K562 (cell line): ENCODE results near the gene MALAT1. TPM values are rescaled to one million over a fixed set of nuclear protein-coding genes. Genes with fewer than 3 reads are reported as not detected.

Source experiments
- ARHGAP35 ChIP-seq: fragments of 450-650 bp; IDR thresholded peaks from 2 replicates; pipeline ENCODE4 v1.6.1; 2018; ENCODE audit not compliant: partially characterized antibody
- ARID2 ChIP-seq: fragments of 450-650 bp; IDR thresholded peaks from 2 replicates; pipeline ENCODE4 v1.6.1; 2017; ENCODE audit warnings: antibody characterized with exemption, mild to moderate bottlenecking
- ASH1L ChIP-seq: fragments of 450-650 bp; IDR thresholded peaks from 2 replicates; pipeline ENCODE4 v1.6.1; 2018; ENCODE audit warnings: borderline replicate concordance, mild to moderate bottlenecking, low read depth; ENCODE audit not compliant: partially characterized antibody
- FOXP1 ChIP-seq: sonication (generic); formaldehyde crosslinking; IDR thresholded peaks from 2 replicates; pipeline ENCODE4 v1.8.0; 2022; ENCODE audit warnings: mild to moderate bottlenecking, missing genetic modification reagents
- IFI16 ChIP-seq: fragments of 250-450 bp; sonication (Bioruptor Pico); IDR thresholded peaks from 2 replicates; pipeline ENCODE4 v2.1.2; 2022; ENCODE audit warnings: mild to moderate bottlenecking, inconsistent platforms
- KHSRP ChIP-seq: fragments of 450-650 bp; IDR thresholded peaks from 2 replicates; pipeline ENCODE4 v1.6.1; 2017
- MAFG ChIP-seq: fragments of 450-650 bp; conservative IDR thresholded peaks from 2 replicates; pipeline ENCODE4 v1.6.1; 2016; ENCODE audit warnings: missing genetic modification characterization, missing compliant biosample characterization
- MCM2 ChIP-seq: fragments of 450-650 bp; IDR thresholded peaks from 2 replicates; pipeline ENCODE4 v1.6.1; 2017; ENCODE audit warnings: low read depth, mild to moderate bottlenecking
- MTF1 ChIP-seq: fragments of 250-450 bp; sonication (Bioruptor Pico); IDR thresholded peaks from 2 replicates; pipeline ENCODE4 v1.9.0; 2021; ENCODE audit warnings: moderate library complexity, mild to moderate bottlenecking, inconsistent platforms, borderline replicate concordance
- NCOA6 ChIP-seq: fragments of 450-650 bp; IDR thresholded peaks from 2 replicates; pipeline ENCODE4 v1.6.1; 2017; ENCODE audit warnings: mild to moderate bottlenecking
- NONO ChIP-seq, 2 experiments: fragments of 200-400 bp in 1 of 2; fragments of 450-650 bp in 1 of 2; formaldehyde crosslinking in 1 of 2; IDR thresholded peaks; 2 replicates each; pipeline ENCODE4 v1.6.1; 2017; ENCODE audit warnings: low read depth in 2 of 2, mild to moderate bottlenecking in 2 of 2, moderate library complexity in 2 of 2, low read length in 1 of 2
- PRDM10 ChIP-seq: fragments of 450-650 bp; IDR thresholded peaks from 2 replicates; pipeline ENCODE4 v1.6.1; 2018; ENCODE audit not compliant: partially characterized antibody
- PRMT5 ChIP-seq: sonication (generic); formaldehyde crosslinking; IDR thresholded peaks from 2 replicates; pipeline ENCODE4 v1.5.0; 2020; ENCODE audit warnings: missing genetic modification reagents
- RBM17 ChIP-seq: fragments of 200-400 bp; formaldehyde crosslinking; IDR thresholded peaks from 2 replicates; pipeline ENCODE4 v1.6.1; 2017; ENCODE audit warnings: low read depth, mild to moderate bottlenecking, low read length, borderline replicate concordance
- THAP7 ChIP-seq: fragments of 250-450 bp; sonication (Bioruptor Pico); IDR thresholded peaks from 2 replicates; pipeline ENCODE4 v1.5.0; 2021
- TSC22D4 ChIP-seq: fragments of 450-650 bp; IDR thresholded peaks from 2 replicates; pipeline ENCODE4 v1.6.1; 2016; ENCODE audit warnings: missing genetic modification characterization, missing biosample characterization, control low read depth
- ZBED1 ChIP-seq: IDR thresholded peaks from 2 replicates; pipeline ENCODE4 v1.6.1; 2014
- ZEB2 ChIP-seq: fragments of 450-650 bp; IDR thresholded peaks from 2 replicates; pipeline ENCODE4 v1.6.1; 2016
- ZMIZ1 ChIP-seq, 2 experiments: fragments of 150-350 bp in 1 of 2; IDR thresholded peaks; 2 replicates each; pipeline ENCODE4 v1.6.1; 2012 to 2016; ENCODE audit warnings: low read depth in 2 of 2, low read length in 2 of 2, mild to moderate bottlenecking in 1 of 2, moderate library complexity in 1 of 2
- ZNF274 ChIP-seq: IDR thresholded peaks from 2 replicates; pipeline ENCODE4 v1.6.1; 2011; ENCODE audit warnings: low read depth, mild to moderate bottlenecking, low read length, moderate library complexity, borderline replicate concordance
- ZNF408 ChIP-seq: fragments of 250-450 bp; sonication (Bioruptor Pico); IDR thresholded peaks from 2 replicates; pipeline ENCODE4 v1.4.0; 2020; ENCODE audit warnings: low read depth, mild to moderate bottlenecking, moderate library complexity
- ZNF76 ChIP-seq: fragments of 250-450 bp; sonication (Bioruptor Pico); IDR thresholded peaks from 2 replicates; pipeline ENCODE4 v1.4.0; 2020; ENCODE audit warnings: mild to moderate bottlenecking, moderate library complexity, borderline replicate concordance
- polyA plus RNA-seq, 8 experiments: library from polyadenylated mRNA; depleted of rRNA in 4 of 8; stranded (reverse) in 5 of 8; unstranded in 3 of 8; fragments of >200 nt; fragmentation: Nextera tagmentation in 2 of 8; fragmentation: Illumina TruSeq in 1 of 8; extraction: Ambion mirVana in 2 of 8; extraction: Trizol in 1 of 8; gene quantifications; 2 replicates each; pipeline versions ENCODE4 v1.2.1 to v1.2.3, GENCODE V29; 2011 to 2014; ENCODE audit warnings: inconsistent platforms in 1 of 8, missing spikeins in 1 of 8
- total RNA-seq, 7 experiments: library from RNA; depleted of rRNA in 6 of 7; stranded (reverse); fragments of >200 nt in 6 of 7; fragmentation: Illumina TruSeq in 2 of 7; extraction: Trizol in 2 of 7; gene quantifications; 2 replicates each; pipeline versions ENCODE4 v1.2.1 to v1.2.3, GENCODE V29; 2011 to 2021; ENCODE audit warnings: low replicate concordance in 1 of 7

The MALAT1 gene
- total and polyA plus RNA-seq, 9 of the 15 experiments (the other 6 are each of a cell fraction or from before 2014, with no cell fraction given): 363 to 8,715 (median 2,351) TPM

- peak; percentile 47; the same call in 1 of the 2 replicates for TF ChIP-seq THAP7 (CRISPR knock-in tag)
- TF ChIP-seq NCOA6: peak; percentile 45; the same call in 1 of the 2 replicates
- no peak for TF ChIP-seq MAFG (tag)
- no peak for TF ChIP-seq ASH1L
- no peak for TF ChIP-seq TSC22D4 (tag)
- TF ChIP-seq PRMT5 (CRISPR knock-in tag): no peak
- TF ChIP-seq ZBED1: no peak; the same call in none of the 2 replicates
- TF ChIP-seq RBM17: peak; percentile 80; the same call in 1 of the 2 replicates
- no peak for TF ChIP-seq PRDM10
- no peak for TF ChIP-seq MCM2
- TF ChIP-seq ARHGAP35: peak; percentile 54
- no peak for TF ChIP-seq ZNF274
- TF ChIP-seq ARID2: no peak
- 0 out of 2 replicates have a peak, but pooled peaks have one; percentile 7 for TF ChIP-seq ZEB2
- TF ChIP-seq ZNF408 (CRISPR knock-in tag): no peak
- TF ChIP-seq ZMIZ1 (IDR thresholded peaks at IDR 0.05; ENCODE audit: low read depth in 2 of 2, low read length in 2 of 2): no peak
- peak; percentile 65 for TF ChIP-seq KHSRP
- TF ChIP-seq MTF1 (CRISPR knock-in tag): no peak
- no peak for TF ChIP-seq ZNF76 (CRISPR knock-in tag)
- TF ChIP-seq NONO (IDR thresholded peaks at IDR 0.05; ENCODE audit: low read depth in 2 of 2, low read length in 1 of 2): peak in 1 of 2 experiments; percentile 6; a peak in 1 of 4 replicates
- no peak for TF ChIP-seq FOXP1 (CRISPR knock-in tag)
- no peak for TF ChIP-seq IFI16
Observed at GRCh38 chr11:65505466-65506289, 6.8 kb downstream of the MALAT1 start (continued).
